HFF-Myc (cell line): ENCODE data around the gene CACNA1C.

Experiments used
- DNase-seq: peaks from one replicate; pipeline ENCODE4 v3.0.0-alpha.2; 2011; ENCODE audit warnings: low read depth; ENCODE audit errors: extremely low read depth
- H3K4me3 ChIP-seq: replicated peaks from 2 replicates; pipeline ENCODE4 v1.5.1; 2011; ENCODE audit warnings: low read depth, mild to moderate bottlenecking, control low read depth, low read length
- TF ChIP-seq, protein P1 (sequence below): IDR thresholded peaks from 2 replicates; pipeline ENCODE4 v1.5.1; 2012; ENCODE audit warnings: mild to moderate bottlenecking, low read depth, low read length, control low read depth; ENCODE audit errors: missing control alignments

CACNA1C gene

DNA sequence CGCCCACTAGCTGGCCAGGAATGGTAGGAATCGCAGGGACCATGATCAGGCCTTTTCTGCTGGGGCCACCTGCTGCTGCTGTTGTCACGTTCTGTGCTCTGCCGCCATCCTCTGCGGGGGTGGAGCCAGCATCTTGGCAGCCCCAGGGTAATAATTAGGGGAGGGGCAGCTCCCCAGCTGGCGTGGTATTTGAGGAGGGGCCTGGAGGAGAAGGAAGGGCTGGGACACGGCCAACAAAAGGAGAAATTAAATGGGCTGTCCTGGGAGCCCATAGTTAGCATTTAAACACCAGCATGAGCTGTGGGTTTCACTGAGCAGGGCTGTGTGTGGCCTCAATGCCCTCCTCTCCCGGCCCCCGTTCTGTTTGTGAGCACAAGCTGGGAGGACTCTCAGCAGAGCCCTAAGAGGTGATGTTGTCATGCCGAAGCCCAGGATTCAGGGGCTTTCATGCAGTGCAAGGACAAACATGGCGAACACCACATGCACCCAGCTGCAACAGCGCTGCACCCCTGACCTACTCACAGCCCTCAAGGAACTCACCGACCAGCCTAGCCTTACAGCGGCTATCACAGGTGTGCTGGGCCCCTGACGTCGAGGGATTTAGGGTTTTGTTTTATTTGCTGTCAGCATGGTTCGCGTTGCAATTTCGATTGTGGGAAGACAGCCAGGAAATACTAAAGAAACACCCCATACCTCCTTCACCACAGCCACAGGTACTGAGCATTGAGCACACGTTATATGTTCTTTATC, 324.3 kb downstream of the CACNA1C start:
- DNase-seq = no peak
- no peak overlapping the region for H3K4me3 ChIP-seq
- TF ChIP-seq, protein P1, sequence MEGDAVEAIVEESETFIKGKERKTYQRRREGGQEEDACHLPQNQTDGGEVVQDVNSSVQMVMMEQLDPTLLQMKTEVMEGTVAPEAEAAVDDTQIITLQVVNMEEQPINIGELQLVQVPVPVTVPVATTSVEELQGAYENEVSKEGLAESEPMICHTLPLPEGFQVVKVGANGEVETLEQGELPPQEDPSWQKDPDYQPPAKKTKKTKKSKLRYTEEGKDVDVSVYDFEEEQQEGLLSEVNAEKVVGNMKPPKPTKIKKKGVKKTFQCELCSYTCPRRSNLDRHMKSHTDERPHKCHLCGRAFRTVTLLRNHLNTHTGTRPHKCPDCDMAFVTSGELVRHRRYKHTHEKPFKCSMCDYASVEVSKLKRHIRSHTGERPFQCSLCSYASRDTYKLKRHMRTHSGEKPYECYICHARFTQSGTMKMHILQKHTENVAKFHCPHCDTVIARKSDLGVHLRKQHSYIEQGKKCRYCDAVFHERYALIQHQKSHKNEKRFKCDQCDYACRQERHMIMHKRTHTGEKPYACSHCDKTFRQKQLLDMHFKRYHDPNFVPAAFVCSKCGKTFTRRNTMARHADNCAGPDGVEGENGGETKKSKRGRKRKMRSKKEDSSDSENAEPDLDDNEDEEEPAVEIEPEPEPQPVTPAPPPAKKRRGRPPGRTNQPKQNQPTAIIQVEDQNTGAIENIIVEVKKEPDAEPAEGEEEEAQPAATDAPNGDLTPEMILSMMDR = no peak

DNA sequence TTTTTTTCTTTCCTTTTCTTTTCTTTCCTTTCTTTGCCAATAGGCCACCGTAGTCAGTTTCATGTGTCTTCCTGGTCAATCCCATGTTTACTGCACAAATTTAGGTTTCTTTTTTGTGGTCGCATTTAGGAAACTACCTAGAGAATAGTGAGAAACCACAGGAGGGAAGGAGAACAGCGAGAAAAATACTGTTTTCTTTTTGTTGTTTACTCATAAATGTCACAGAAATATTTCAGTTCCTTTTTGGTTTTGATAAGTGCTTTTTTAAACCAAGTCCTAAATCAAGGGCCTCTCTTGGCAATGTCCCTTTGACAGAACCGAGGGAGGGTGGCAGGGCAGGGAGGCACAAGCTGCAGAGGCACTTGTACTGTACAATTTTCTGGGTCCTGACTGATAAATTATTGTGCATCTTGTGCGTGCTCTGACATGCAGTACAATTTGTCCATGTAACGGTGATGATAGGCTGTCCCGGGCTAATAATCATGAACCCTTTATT, 326.1 kb downstream of the CACNA1C start:
- no peak overlapping the region for H3K4me3 ChIP-seq
- no peak for DNase-seq
- TF ChIP-seq, protein P1 = no peak

DNA sequence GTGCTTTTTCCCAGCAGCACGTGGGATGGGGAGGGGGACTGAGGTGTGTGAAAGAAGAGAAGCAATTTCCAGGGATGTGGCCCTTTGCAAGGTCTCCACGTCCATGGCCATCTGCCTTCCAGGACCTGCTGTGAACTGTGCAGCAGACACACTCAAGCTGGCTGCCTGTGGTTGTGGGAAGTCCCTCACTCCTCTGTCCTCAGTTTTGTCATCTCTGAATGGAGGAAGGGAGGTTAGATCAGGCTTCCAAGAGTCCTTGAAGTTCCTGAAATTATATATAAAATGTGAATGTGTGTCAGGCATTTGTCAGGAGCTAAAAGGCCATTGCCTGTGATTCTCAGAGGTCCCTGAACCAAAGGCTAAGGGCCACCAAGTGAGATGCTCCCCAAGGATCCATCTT, 328.2 kb downstream of the CACNA1C start:
- DNase-seq = no peak
- TF ChIP-seq, protein P1 = no peak
- H3K4me3 ChIP-seq = no peak overlapping the region

DNA sequence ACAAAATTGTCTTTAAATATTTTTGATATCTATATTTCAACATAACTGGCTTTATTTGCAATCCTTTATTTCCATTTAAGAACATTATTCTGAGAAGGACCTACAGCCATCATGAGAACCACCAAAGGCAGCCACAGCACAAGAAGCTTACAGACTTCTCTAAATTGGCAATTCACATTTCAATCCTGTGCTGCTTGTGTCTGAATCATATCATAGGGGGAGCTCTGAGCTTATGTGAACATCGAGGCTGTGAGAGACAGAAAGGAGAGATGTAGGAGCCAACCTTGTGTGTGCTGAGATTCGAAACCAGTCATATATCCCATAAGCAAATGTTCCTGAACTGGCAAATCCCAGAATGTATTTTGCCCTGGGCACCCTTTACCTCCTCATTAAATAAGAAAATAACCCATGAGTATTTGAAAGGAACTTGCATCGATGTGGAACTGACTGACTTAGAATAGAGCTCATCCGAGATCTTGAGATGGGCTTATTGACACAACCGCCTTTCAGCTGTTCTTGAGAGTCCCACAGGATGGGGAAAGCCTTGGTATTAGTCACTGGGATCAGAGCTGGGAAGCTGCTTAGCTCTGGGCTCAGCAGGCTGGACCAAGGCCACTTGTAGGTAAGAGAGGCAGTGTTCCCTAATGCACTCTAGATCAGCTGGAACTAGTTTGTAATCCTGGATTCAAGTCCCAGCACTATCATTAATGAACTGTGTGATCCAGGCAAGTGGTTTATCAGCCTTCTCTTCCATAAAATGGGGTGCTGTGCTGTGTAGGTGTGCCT, 329.8 kb downstream of the CACNA1C start:
- H3K4me3 ChIP-seq = no peak overlapping the region
- TF ChIP-seq, protein P1 = no peak
- DNase-seq = no peak

DNA sequence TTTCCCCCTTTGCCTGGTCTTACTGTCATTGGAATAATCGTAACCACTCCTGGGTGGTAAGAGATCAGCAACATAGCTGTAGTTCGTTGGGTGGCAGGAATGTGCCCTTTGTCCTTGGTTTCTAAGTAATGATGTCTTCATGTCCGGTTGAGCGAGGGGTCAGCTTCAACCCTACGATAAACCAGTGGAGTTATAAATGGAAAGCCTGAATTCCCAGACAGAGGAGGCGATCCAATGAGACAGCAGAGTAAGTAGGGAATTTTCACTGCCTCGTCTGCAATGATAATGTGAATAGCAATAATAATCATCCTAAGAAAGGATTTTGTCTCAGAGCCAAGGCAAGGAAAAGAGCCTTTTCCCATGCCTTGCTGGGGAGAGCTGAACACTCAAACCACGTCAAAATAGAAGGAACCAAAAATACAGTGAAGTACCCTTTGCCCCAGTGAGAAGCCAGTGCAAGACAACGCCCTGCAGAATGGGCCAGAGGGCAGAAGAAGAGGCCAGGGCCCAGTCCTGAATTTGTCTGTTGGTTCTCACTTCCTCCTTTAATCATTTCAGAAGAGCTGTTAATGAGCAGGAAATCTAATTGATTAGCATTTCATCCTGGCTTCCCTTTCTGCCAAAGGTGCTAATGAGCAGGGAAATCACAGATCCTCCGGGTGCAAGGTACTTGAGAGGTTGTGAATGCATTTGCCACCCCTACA, 330.7 kb downstream of the CACNA1C start:
- DNase-seq = no peak

DNA sequence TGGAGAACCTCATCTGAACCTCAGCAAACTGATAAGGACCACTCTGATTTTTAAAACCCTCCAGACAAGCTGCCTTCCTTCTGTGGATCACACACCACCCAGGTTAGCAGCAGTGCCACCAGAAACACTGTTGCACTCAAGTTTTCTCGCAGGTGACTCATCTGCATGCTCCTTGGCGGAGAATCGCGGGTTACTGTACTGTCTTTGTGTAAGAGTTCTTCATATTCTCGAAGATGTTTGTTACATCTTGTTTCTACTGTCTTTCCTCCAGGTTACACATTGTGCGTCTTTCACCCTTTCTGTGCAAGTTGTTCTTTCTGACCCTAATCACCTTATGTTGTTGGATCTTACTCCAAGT, 331.2 kb downstream of the CACNA1C start:
- TF ChIP-seq, protein P1 = no peak
- no peak overlapping the region for H3K4me3 ChIP-seq
- no peak for DNase-seq

More for the DNA sequence above, 330.7 kb downstream of the CACNA1C start:
- TF ChIP-seq, protein P1 = no peak
- no peak overlapping the region for H3K4me3 ChIP-seq
